KOPT-K1 (cell line): ENCODE results near the gene ZNF423.

Source experiments
- H3K27ac ChIP-seq: fragments of 200-600 bp; sonication (generic); 2 replicates; pipeline ENCODE4 v1.5.1; 2016; ENCODE audit warnings: antibody characterized with exemption, mild to moderate bottlenecking, low read depth, low read length; ENCODE audit not compliant: poor library complexity, severe bottlenecking
- H3K36me3 ChIP-seq: fragments of 200-600 bp; sonication (generic); 2 replicates; pipeline ENCODE4 v1.5.1; 2017; ENCODE audit warnings: antibody characterized with exemption, mild to moderate bottlenecking, low read length, moderate library complexity; ENCODE audit not compliant: insufficient read depth
- H3K9me3 ChIP-seq: fragments of 200-600 bp; sonication (generic); 2 replicates; pipeline ENCODE4 v1.5.1; 2017; ENCODE audit warnings: antibody characterized with exemption, low read length, mild to moderate bottlenecking; ENCODE audit not compliant: insufficient read depth, poor library complexity, severe bottlenecking

The ZNF423 gene

DNA sequence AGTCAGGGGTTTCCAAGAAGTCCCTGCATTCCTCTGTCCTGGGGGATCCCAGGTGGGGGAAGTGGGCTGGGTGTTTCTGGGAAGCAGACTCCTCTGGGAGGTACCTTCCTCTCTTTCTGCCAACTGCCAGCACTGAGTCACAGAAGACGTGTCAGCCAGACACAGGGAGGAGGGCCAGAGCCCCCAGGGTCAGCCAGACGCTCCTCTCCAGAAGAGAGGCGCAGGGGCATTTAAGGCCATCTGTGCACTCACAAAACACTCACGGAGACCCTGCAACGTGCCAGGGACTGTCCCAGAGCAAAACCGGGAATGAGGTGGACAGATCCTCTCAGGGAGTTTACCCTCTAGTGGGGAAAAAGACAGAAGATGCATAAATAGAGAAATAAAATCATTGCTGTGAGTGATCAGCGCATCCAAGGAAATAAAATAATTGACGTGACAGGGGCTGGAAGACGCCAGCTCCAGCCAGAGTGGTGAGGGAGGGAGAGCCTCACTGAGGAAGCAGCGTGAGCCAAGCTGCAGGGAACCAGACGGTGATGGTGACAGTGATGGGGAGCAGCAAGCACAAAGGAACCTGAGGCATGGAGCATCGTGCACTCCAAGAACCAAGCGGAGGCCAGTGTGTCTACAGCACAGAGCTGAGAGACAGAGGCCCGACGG lies 105.4 kb downstream of the ZNF423 start:
- H3K27ac ChIP-seq = no peak overlapping the region
- no peaks in the 10 kb centered on the region for H3K9me3 ChIP-seq
- H3K36me3 ChIP-seq = no peaks in the 10 kb centered on the region

- Histone ChIP-seq H3K27ac (no peak overlapping the region), H3K36me3 (no peaks in the 10 kb centered on the region), H3K9me3 (no peaks in the 10 kb centered on the region)
These were observed 106.1 kb downstream of the ZNF423 start for GRCh38 chr16:49749816-49750215.

GRCh38 chr16:49748322-49748721 lies 107.6 kb downstream of the ZNF423 start:
- Histone ChIP-seq H3K36me3 (no peaks in the 10 kb centered on the region), H3K9me3 (no peaks in the 10 kb centered on the region), H3K27ac (no peak overlapping the region)

- no peak overlapping the region for H3K27ac ChIP-seq
- H3K36me3 ChIP-seq = no peaks in the 10 kb centered on the region
- H3K9me3 ChIP-seq = no peaks in the 10 kb centered on the region
These were observed 108.3 kb downstream of the ZNF423 start for GRCh38 chr16:49747654-49748053.

- H3K9me3 ChIP-seq = no peaks in the 10 kb centered on the region
- no peak overlapping the region for H3K27ac ChIP-seq
- no peaks in the 10 kb centered on the region for H3K36me3 ChIP-seq
These were observed 109.4 kb downstream of the ZNF423 start for GRCh38 chr16:49746545-49746944.

GRCh38 chr16:49745311-49745747 lies 110.6 kb downstream of the ZNF423 start:
- no peaks in the 10 kb centered on the region for H3K36me3 ChIP-seq

GRCh38 chr16:49744244-49745220 lies 111.4 kb downstream of the ZNF423 start:
- Histone ChIP-seq H3K36me3 (no peaks in the 10 kb centered on the region), H3K9me3 (no peaks in the 10 kb centered on the region), H3K27ac (no peak overlapping the region)

More at GRCh38 chr16:49745311-49745747, 110.6 kb downstream of the ZNF423 start:
- Histone ChIP-seq H3K27ac (no peak overlapping the region), H3K9me3 (no peaks in the 10 kb centered on the region)

DNA sequence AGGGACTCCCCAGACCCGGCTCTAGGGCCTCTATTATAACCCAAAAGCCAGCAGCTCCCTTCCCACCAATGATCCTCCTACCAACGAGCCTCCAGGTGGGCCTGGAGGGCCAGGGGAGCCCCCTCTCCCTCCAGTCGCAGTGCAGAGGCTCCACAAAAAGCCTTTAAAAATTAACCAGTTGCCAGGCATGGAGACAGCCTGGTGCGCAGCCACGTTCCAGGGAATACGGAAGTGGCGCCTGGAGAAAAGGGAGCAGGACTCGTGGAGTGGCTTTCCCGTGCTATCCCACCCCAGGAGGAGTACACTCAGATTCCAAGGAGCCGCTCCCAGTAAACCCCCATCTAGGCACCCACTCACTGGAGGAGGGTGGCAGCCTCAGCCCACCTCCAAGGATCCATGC lies 112.3 kb downstream of the ZNF423 start:
- Histone ChIP-seq H3K36me3 (no peaks in the 10 kb centered on the region), H3K9me3 (no peaks in the 10 kb centered on the region), H3K27ac (no peak overlapping the region)

- no peaks in the 10 kb centered on the region for H3K9me3 ChIP-seq
- no peak overlapping the region for H3K27ac ChIP-seq
- H3K36me3 ChIP-seq = no peaks in the 10 kb centered on the region
These were observed 112.8 kb downstream of the ZNF423 start for GRCh38 chr16:49743203-49743464.

DNA sequence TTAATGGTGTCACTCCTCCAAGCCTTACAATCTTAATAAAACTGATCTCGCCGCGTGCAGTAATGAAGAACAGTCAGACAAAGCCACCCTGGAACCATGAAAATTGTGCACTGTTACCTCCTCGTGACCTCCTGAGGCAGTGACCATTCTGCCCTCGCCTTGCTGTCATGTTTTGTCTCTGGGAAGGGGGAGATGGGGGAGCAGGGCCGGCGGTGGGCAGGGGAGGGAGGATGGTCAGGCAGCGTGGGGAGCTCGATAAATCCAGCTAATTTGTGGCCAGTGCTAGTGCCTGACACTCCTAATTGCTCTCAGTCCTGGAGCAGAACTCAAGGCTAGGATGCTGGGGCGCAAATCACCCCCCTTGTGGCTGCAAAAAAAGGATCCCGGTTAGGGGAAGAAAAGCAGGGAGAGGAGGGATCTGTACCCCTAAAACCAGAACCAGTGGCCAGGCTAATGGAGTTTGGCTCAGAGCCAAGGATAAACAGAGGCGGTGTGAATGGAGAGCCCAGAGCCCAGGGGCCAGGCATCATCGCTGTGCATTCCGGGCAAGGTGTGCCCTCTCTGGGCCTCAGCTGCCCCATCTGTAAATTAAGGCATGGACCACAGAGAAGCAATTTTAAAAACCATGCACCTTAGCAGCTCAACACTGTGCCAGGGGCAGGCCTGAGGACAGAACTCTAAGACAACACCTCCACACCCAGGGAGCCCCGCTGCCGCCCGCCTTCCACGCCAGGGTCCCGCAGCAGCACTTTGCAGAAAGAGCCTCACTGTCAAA lies 113.3 kb downstream of the ZNF423 start:
- H3K27ac ChIP-seq = no peak overlapping the region
- no peaks in the 10 kb centered on the region for H3K9me3 ChIP-seq
- H3K36me3 ChIP-seq = no peaks in the 10 kb centered on the region

GRCh38 chr16:49740256-49740655 lies 115.7 kb downstream of the ZNF423 start:
- Histone ChIP-seq H3K27ac (no peak overlapping the region), H3K9me3 (no peaks in the 10 kb centered on the region), H3K36me3 (no peaks in the 10 kb centered on the region)

DNA sequence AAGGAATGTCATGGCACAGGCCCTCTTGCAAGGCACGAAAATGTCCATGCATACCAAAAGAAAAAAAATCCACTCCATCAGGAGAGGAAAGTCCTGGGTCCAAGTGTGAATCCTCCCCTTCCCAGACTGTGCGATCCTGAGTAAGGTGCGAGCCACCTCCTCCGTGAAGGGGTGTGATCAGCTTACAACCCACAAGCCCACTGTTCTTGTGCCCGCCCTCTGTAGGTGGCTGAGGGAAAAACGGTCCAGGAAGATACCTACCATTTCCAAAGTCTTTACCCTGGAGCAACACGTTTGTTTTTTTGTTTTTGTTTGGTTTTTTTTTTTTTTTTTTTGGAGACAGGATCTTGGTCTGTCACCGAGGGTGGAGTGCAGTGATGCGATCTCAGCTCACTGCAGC lies 116.5 kb downstream of the ZNF423 start:
- H3K36me3 ChIP-seq = no peaks in the 10 kb centered on the region
- no peaks in the 10 kb centered on the region for H3K9me3 ChIP-seq
- no peak overlapping the region for H3K27ac ChIP-seq

DNA sequence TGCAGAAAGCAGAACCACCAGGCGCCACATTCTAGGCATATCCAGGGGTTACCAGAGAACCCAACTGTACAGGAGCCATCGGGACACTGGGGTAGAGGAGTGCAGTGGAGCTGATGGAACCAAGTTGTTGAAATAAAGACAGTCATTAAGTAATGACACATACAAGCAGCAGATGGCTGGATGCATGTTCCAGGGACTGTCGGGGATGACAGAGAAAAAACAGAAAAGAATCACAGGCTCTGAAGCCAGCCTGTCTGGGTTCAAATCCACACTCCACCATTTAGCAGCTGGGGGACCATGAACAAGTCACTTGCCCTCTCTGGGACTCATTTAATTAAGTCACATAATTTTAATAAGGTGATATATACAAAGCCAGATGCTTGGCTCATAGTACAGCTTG lies 117.1 kb downstream of the ZNF423 start:
- H3K9me3 ChIP-seq = no peaks in the 10 kb centered on the region
- H3K27ac ChIP-seq = no peak overlapping the region
- H3K36me3 ChIP-seq = no peaks in the 10 kb centered on the region

- no peaks in the 10 kb centered on the region for H3K36me3 ChIP-seq
- H3K27ac ChIP-seq = no peak overlapping the region
- no peaks in the 10 kb centered on the region for H3K9me3 ChIP-seq
These were observed 117.9 kb downstream of the ZNF423 start for GRCh38 chr16:49738001-49738400.

DNA sequence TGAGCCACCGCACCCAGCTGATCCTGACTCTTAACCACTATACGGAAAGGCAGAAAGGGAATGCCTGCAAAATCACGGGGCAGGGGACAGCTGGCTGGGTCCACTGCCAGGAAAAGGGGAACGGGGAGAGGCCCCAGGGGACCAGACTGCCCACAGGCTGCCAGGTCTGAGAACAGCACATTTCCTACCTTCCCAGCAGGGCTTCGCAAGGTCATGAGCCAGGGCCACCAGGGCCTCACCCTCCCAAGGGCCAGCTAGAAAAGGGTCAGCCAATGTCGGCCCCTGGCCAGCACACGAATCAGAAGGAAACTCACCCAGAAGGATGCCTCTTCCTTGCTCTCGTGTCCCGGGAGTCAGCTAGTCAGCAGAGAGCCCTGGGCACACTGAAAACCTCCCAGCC lies 118.4 kb downstream of the ZNF423 start:
- Histone ChIP-seq H3K9me3 (no peaks in the 10 kb centered on the region), H3K27ac (no peak overlapping the region), H3K36me3 (no peaks in the 10 kb centered on the region)
